Transverse colon (tissue), 4 donors: ENCODE results near the gene MTPN. TPM values are rescaled to one million over a fixed set of nuclear protein-coding genes. Genes with fewer than 3 reads are reported as not detected.

ENCODE experiments used
- DNase-seq: peaks from one replicate; pipeline ENCODE4 v3.0.0-alpha.2; 2019
- H3K27ac ChIP-seq, 4 donors: fragments of 200-600 bp; sonication (generic); 2 replicates each; pipeline ENCODE4 v1.5.1; 2016 to 2018; ENCODE audit warnings: inconsistent platforms in 4 of 4
- H3K27me3 ChIP-seq: fragments of 200-600 bp; sonication (generic); 2 replicates; pipeline ENCODE4 v1.5.1; 2017; ENCODE audit warnings: inconsistent platforms
- H3K36me3 ChIP-seq, 4 donors: fragments of 200-600 bp; sonication (generic); 2 replicates each; pipeline ENCODE4 v1.5.1; 2017 to 2019; ENCODE audit warnings: inconsistent platforms in 4 of 4
- H3K4me1 ChIP-seq, 4 donors: fragments of 200-600 bp; sonication (generic); 2 replicates each; pipeline ENCODE4 v1.5.1; 2017 to 2020; ENCODE audit warnings: inconsistent platforms in 4 of 4
- H3K4me3 ChIP-seq, 4 donors: fragments of 200-600 bp; sonication (generic); 1 replicate in 1 of 4; 2 replicates in 3 of 4; pipeline versions ENCODE4 v1.5.1 to v1.6.1; 2017 to 2019; ENCODE audit warnings: inconsistent platforms in 4 of 4
- H3K9me3 ChIP-seq, 2 donors: fragments of 200-600 bp; sonication (generic); 2 replicates each; pipeline ENCODE4 v1.5.1; 2017 to 2019; ENCODE audit warnings: inconsistent platforms in 2 of 2
- CTCF ChIP-seq, 5 experiments: fragments of 200-600 bp in 3 of 5; fragments of 450-650 bp in 2 of 5; sonication (generic) in 3 of 5; IDR thresholded peaks; 1 replicate in 2 of 5; 2 replicates in 3 of 5; pipeline ENCODE4 v1.5.1; 2016 to 2017; ENCODE audit warnings: antibody characterized with exemption in 5 of 5, inconsistent platforms in 3 of 5, mild to moderate bottlenecking in 2 of 5, moderate library complexity in 1 of 5
- EP300 ChIP-seq: sonication (generic); formaldehyde crosslinking; IDR thresholded peaks from one replicate; pipeline ENCODE4 v1.6.1; 2017; ENCODE audit warnings: antibody characterized with exemption, low read depth
- POLR2A ChIP-seq: fragments of 450-650 bp; IDR thresholded peaks from one replicate; pipeline ENCODE4 v1.6.1; 2016; ENCODE audit warnings: antibody characterized with exemption, mild to moderate bottlenecking, moderate library complexity
- POLR2AphosphoS5 ChIP-seq, 3 donors: sonication (generic); formaldehyde crosslinking; IDR thresholded peaks; one replicate each; pipeline ENCODE4 v1.6.1; 2016; ENCODE audit warnings: antibody characterized with exemption in 3 of 3
- WGBS, 2 donors: methylation state at CpG; one replicate each; pipeline ENCODE4 v1.1.5; 2018; ENCODE audit warnings: low coverage in 1 of 2; 5-methylcytosine and 5-hydroxymethylcytosine counted together
- in situ Hi-C, 4 donors: fragments of 200-750 bp; cut with MboI; loops; one replicate each; pipeline versions ENCODE4 v1.15.0 to v1.15.1; 2017; ENCODE audit warnings: low sequenced_read_pairs in 3 of 4, low pct_ligation_motif_present in 1 of 4, low pct_unique_long_range_greater_than_20kb in 1 of 4
- intact Hi-C: fragments of 100-400 bp; cut with DNase I; formaldehyde crosslinking; loops from one replicate; pipeline ENCODE4 v1.15.1; 2023; ENCODE audit warnings: low total_unique reads
- total RNA-seq, 4 donors: library from RNA; depleted of rRNA; stranded (reverse); fragments of >200 nt; gene quantifications; one replicate each; pipeline ENCODE4 v1.1.0, GENCODE V29; 2016

MTPN gene
- total RNA-seq, 4 donors from 2014 or later: 44.9 to 71.7 (median 65.5) TPM

GRCh38 chr7:135962802-135963201 is 14.4 kb downstream of the MTPN start:
- in situ Hi-C loops (loop anchor here in 1 of 4 donors (25.0 kb wide), 1 partner anchor 301 kb away; the partner anchor contains the start of gene STMP1), intact Hi-C loops (no loop called here)
- no peaks in the 10 kb centered on the region for H3K36me3 ChIP-seq
- H3K4me3 ChIP-seq: no peak overlapping the region
- WGBS, 2 donors: 93 to 96% methylated on average over 4 of the region's 4 CpGs
- TF ChIP-seq POLR2AphosphoS5 (IDR thresholded peaks at IDR 0.05) (no peak), EP300 (no peak), CTCF (IDR thresholded peaks at IDR 0.05) (no peak), POLR2A (no peak)
- H3K27ac ChIP-seq: no peak overlapping the region
- H3K27me3 ChIP-seq: no peaks in the 10 kb centered on the region
- no peaks in the 10 kb centered on the region for H3K9me3 ChIP-seq
- peaks cover 0 to 47% (median 0%) of the 10 kb centered on the region in 4 donors for H3K4me1 ChIP-seq
- DNase-seq: no peak

GRCh38 chr7:135960709-135961451 is 16.3 kb downstream of the MTPN start:
- Histone ChIP-seq H3K36me3 (no peaks in the 10 kb centered on the region), H3K27ac (no peak overlapping the region), H3K4me3 (no peak overlapping the region), H3K27me3 (no peaks in the 10 kb centered on the region), H3K9me3 (no peaks in the 10 kb centered on the region), H3K4me1 (peaks cover 0 to 44% (median 0%) of the 10 kb centered on the region in 4 donors)
- intact Hi-C loops (no loop called here), in situ Hi-C loops (loop anchor here in 1 of 4 donors (25.0 kb wide), 1 partner anchor 299 kb away; the partner anchor contains the start of gene STMP1)
- TF ChIP-seq POLR2A (no peak), CTCF (IDR thresholded peaks at IDR 0.05) (no peak), POLR2AphosphoS5 (IDR thresholded peaks at IDR 0.05) (no peak)
- WGBS, 2 donors: 69 to 87% methylated on average over 6 of the region's 6 CpGs
- no peak for DNase-seq

GRCh38 chr7:135959646-135960363 is 17.4 kb downstream of the MTPN start:
- no peaks in the 10 kb centered on the region for H3K9me3 ChIP-seq
- H3K4me1 ChIP-seq: peaks cover 0 to 36% (median 0%) of the 10 kb centered on the region in 4 donors
- H3K36me3 ChIP-seq: no peaks in the 10 kb centered on the region
- TF ChIP-seq CTCF (IDR thresholded peaks at IDR 0.05) (no peak), EP300 (no peak), POLR2AphosphoS5 (IDR thresholded peaks at IDR 0.05) (no peak), POLR2A (no peak)
- no peaks in the 10 kb centered on the region for H3K27me3 ChIP-seq
- DNase-seq: no peak
- in situ Hi-C loops (loop anchor here in 1 of 4 donors (25.0 kb wide), 1 partner anchor 298 kb away; the partner anchor contains the start of gene STMP1), intact Hi-C loops (no loop called here)
- no peak overlapping the region for H3K4me3 ChIP-seq
- no peak overlapping the region for H3K27ac ChIP-seq

- peaks cover 0 to 25% (median 0%) of the 10 kb centered on the region in 4 donors for H3K4me1 ChIP-seq
- in situ Hi-C loops: loop anchor here in 1 of 4 donors (25.0 kb wide), 1 partner anchor 296 kb away; the partner anchor contains the start of gene STMP1
These were observed 19.0 kb downstream of the MTPN start for GRCh38 chr7:135958173-135958572.

More at GRCh38 chr7:135958173-135958572, 19.0 kb downstream of the MTPN start:
- H3K36me3 ChIP-seq: no peaks in the 10 kb centered on the region
- H3K4me3 ChIP-seq: no peak overlapping the region
- no peak overlapping the region for H3K27ac ChIP-seq
- no peaks in the 10 kb centered on the region for H3K27me3 ChIP-seq
- H3K9me3 ChIP-seq: no peaks in the 10 kb centered on the region
- WGBS, 2 donors: 94 to 100% methylated on average over 1 of the region's 1 CpG
- intact Hi-C loops: no loop called here
- no peak for DNase-seq
- TF ChIP-seq POLR2A: no peak
- TF ChIP-seq EP300: no peak
- no peak for TF ChIP-seq POLR2AphosphoS5 (IDR thresholded peaks at IDR 0.05)
- TF ChIP-seq CTCF (IDR thresholded peaks at IDR 0.05): no peak
